B cell (primary cell): ENCODE data around the gene HACE1. TPM values are rescaled to one million over a fixed set of nuclear protein-coding genes. Genes with fewer than 3 reads are reported as not detected.

Experiments used
- ATAC-seq: fragments of 200-7000 bp; cut with Tn5 transposase; one replicate; pipeline ENCODE4 v1.10.0; 2021; ENCODE audit warnings: low read depth, mild to moderate bottlenecking, moderate number of reproducible peaks, moderate library complexity
- CTCF ChIA-PET: fragments of 350-600 bp; sonication (Branson Sonifier 250); formaldehyde crosslinking; loops from one replicate; lab custom pipeline; 2021; ENCODE audit warnings: antibody characterized with exemption, inconsistent platforms; lab: Charles Lee
- POLR2A ChIA-PET: fragments of 350-600 bp; sonication (Branson Sonifier 250); formaldehyde crosslinking; loops from one replicate; lab custom pipeline; 2021; ENCODE audit warnings: antibody characterized with exemption; lab: Charles Lee
- DNase-seq: peaks from one replicate; pipeline ENCODE4 v3.0.0; 2013
- H2AFZ ChIP-seq: 2 replicates; pipeline ENCODE4 v1.6.1; 2012; ENCODE audit warnings: mild to moderate bottlenecking, low read depth, low read length; ENCODE audit not compliant: insufficient read depth, poor library complexity, severe bottlenecking
- H3K27ac ChIP-seq, 2 donors: 1 replicate in 1 of 2; 2 replicates in 1 of 2; pipeline ENCODE4 v1.5.1; 2012 to 2013; ENCODE audit warnings: low read length in 2 of 2, mild to moderate bottlenecking in 2 of 2, moderate library complexity in 1 of 2
- H3K27me3 ChIP-seq, 4 experiments: fragments of 200-600 bp in 1 of 4; sonication (generic) in 1 of 4; replicated peaks in 1 of 4; 1 replicate in 2 of 4; 2 replicates in 2 of 4; pipeline versions ENCODE4 v1.6.1 to v1.7.0; 2013 to 2016; ENCODE audit warnings: low read length in 3 of 4, mild to moderate bottlenecking in 2 of 4, mixed read lengths in 1 of 4, moderate library complexity in 1 of 4; ENCODE audit not compliant: insufficient read depth in 4 of 4, control insufficient read depth in 3 of 4; ENCODE audit errors: control extremely low read depth in 1 of 4
- H3K36me3 ChIP-seq, 2 experiments: replicated peaks in 1 of 2; 1 replicate in 1 of 2; 2 replicates in 1 of 2; pipeline versions ENCODE4 v1.6.1 to v1.7.1; 2013; ENCODE audit warnings: low read length in 1 of 2; ENCODE audit not compliant: insufficient read depth in 2 of 2, control insufficient read depth in 1 of 2; ENCODE audit errors: control extremely low read depth in 1 of 2, extremely low read depth in 1 of 2
- H3K4me1 ChIP-seq, 2 donors: fragments of 200-600 bp in 1 of 2; sonication (generic) in 1 of 2; 1 replicate in 1 of 2; 2 replicates in 1 of 2; pipeline versions ENCODE4 v1.5.1 to v1.6.1; 2013 to 2017; ENCODE audit warnings: low read length in 2 of 2; ENCODE audit not compliant: control insufficient read depth in 2 of 2, insufficient read depth in 2 of 2
- H3K4me2 ChIP-seq: replicated peaks from 2 replicates; pipeline ENCODE3; 2012; ENCODE audit warnings: mild to moderate bottlenecking, low read depth, low read length; ENCODE audit not compliant: poor library complexity, severe bottlenecking
- H3K4me3 ChIP-seq, 5 experiments: fragments of 200-600 bp in 1 of 5; sonication (generic) in 1 of 5; 1 replicate in 3 of 5; 2 replicates in 2 of 5; pipeline versions ENCODE4 v1.5.1 to v1.7.0; 2011 to 2016; ENCODE audit warnings: low read length in 4 of 5, mild to moderate bottlenecking in 4 of 5, low read depth in 2 of 5, control low read depth in 1 of 5, moderate library complexity in 1 of 5; ENCODE audit not compliant: insufficient read depth in 1 of 5; ENCODE audit errors: control extremely low read depth in 1 of 5, extremely low read depth in 1 of 5
- H3K79me2 ChIP-seq: fragments of 200-600 bp; sonication (generic); one replicate; pipeline ENCODE4 v1.6.0; 2016; ENCODE audit warnings: low read length; ENCODE audit not compliant: control insufficient read depth, insufficient read depth
- H3K9ac ChIP-seq: fragments of 200-600 bp; sonication (generic); 2 replicates; pipeline ENCODE4 v1.6.1; 2017; ENCODE audit warnings: mild to moderate bottlenecking, low read length, moderate library complexity
- H3K9me3 ChIP-seq, 3 donors: one replicate each; pipeline versions ENCODE4 v1.6.1 to v1.7.1; 2013; ENCODE audit warnings: low read length in 2 of 3; ENCODE audit not compliant: control insufficient read depth in 2 of 3, insufficient read depth in 1 of 3; ENCODE audit errors: control extremely low read depth in 1 of 3
- H4K20me1 ChIP-seq: 2 replicates; pipeline ENCODE4 v1.6.0; 2012; ENCODE audit warnings: mild to moderate bottlenecking, low read length; ENCODE audit not compliant: insufficient read depth, control insufficient read depth, poor library complexity, severe bottlenecking
- H3K27ac Mint-ChIP-seq: one replicate; pipeline ENCODE4 v1.8.0; 2021; ENCODE audit warnings: mixed read lengths
- H3K27me3 Mint-ChIP-seq: one replicate; pipeline ENCODE4 v1.8.0; 2021; ENCODE audit warnings: mixed read lengths
- H3K4me1 Mint-ChIP-seq: one replicate; pipeline ENCODE4 v1.8.0; 2021; ENCODE audit warnings: mixed read lengths
- H3K4me3 Mint-ChIP-seq: one replicate; pipeline ENCODE4 v1.8.0; 2021; ENCODE audit warnings: mixed read lengths
- H3K9me3 Mint-ChIP-seq: one replicate; pipeline ENCODE4 v1.8.0; 2022; ENCODE audit warnings: mixed read lengths; ENCODE audit not compliant: insufficient read depth
- CTCF ChIP-seq: fragments of 200-600 bp; IDR thresholded peaks from one replicate; pipeline ENCODE4 v1.8.0; 2022; ENCODE audit warnings: antibody characterized with exemption, mild to moderate bottlenecking
- EZH2 ChIP-seq: IDR thresholded peaks from 2 replicates; pipeline ENCODE4 v1.6.1; 2012; ENCODE audit warnings: borderline replicate concordance, low read depth, mild to moderate bottlenecking, moderate library complexity, low read length; ENCODE audit not compliant: insufficient read depth, poor library complexity, severe bottlenecking
- WGBS: methylation state at CpG from one replicate; pipeline ENCODE4 v1.1.5; 2013; ENCODE audit warnings: missing lambda C conversion rate; ENCODE audit not compliant: insufficient coverage; 5-methylcytosine and 5-hydroxymethylcytosine counted together
- intact Hi-C: fragments of 100-400 bp; cut with micrococcal nuclease; formaldehyde crosslinking; loops from one replicate; pipeline ENCODE4 v1.10.0; 2022
- polyA plus RNA-seq: library from polyadenylated mRNA; depleted of rRNA; stranded (reverse); fragments of >200 nt; gene quantifications from 2 replicates; pipeline ENCODE4 v1.2.3, GENCODE V29; 2012
- total RNA-seq, 2 donors: library from RNA; stranded (reverse); fragments of 120-200 nt in 1 of 2; gene quantifications; 1 replicate in 1 of 2; 2 replicates in 1 of 2; pipeline versions ENCODE4 v1.2.3 to v1.2.4, GENCODE V29; 2013 to 2022

HACE1 gene
- total and polyA plus RNA-seq, 2 donors (not counting 1 experiment from before 2014, with no cell fraction given) = 7.5 to 19.2 TPM

- TF ChIP-seq CTCF (no peak), EZH2 (no peak)
- Histone ChIP-seq H3K4me2 (no peak overlapping the region), H3K9me3 (no peaks in the 10 kb centered on the region), H4K20me1 (no peaks in the 10 kb centered on the region), H3K79me2 (no peaks in the 10 kb centered on the region), H3K27ac (no peak overlapping the region), H3K27me3 (no peaks in the 10 kb centered on the region), H3K4me3 (no peak overlapping the region), H2AFZ (no peak overlapping the region), H3K36me3 (peaks cover 0 to 1% of the 10 kb centered on the region in 2 experiments), H3K9ac (no peak overlapping the region), H3K4me1 (no peaks in the 10 kb centered on the region)
- no peaks in the 10 kb centered on the region for H3K4me1 Mint-ChIP-seq
- no CpG with 5 or more reads among the region's 2 CpGs for WGBS
- intact Hi-C loops = no loop called here
- no peak overlapping the region for H3K27ac Mint-ChIP-seq
- H3K27me3 Mint-ChIP-seq = no peaks in the 10 kb centered on the region
- POLR2A ChIA-PET = no interaction called here
- DNase-seq (no peak), ATAC-seq (no peak)
- no peaks in the 10 kb centered on the region for H3K9me3 Mint-ChIP-seq
- H3K4me3 Mint-ChIP-seq = no peak overlapping the region
- CTCF ChIA-PET = no interaction called here
These were observed 129.3 kb downstream of the HACE1 start for GRCh38 chr6:104730450-104730849.

GRCh38 chr6:104729433-104729832 lies 130.3 kb downstream of the HACE1 start:
- Histone ChIP-seq H3K4me1 (no peaks in the 10 kb centered on the region), H3K79me2 (no peaks in the 10 kb centered on the region), H3K27me3 (no peaks in the 10 kb centered on the region), H3K27ac (no peak overlapping the region), H3K4me3 (no peak overlapping the region), H3K9me3 (no peaks in the 10 kb centered on the region), H2AFZ (no peak overlapping the region), H4K20me1 (no peaks in the 10 kb centered on the region), H3K9ac (no peak overlapping the region), H3K36me3 (peaks cover 0 to 1% of the 10 kb centered on the region in 2 experiments), H3K4me2 (no peak overlapping the region)
- no peak overlapping the region for H3K27ac Mint-ChIP-seq
- CTCF ChIA-PET = no interaction called here
- H3K4me1 Mint-ChIP-seq = no peaks in the 10 kb centered on the region
- TF ChIP-seq EZH2 (no peak), CTCF (no peak)
- POLR2A ChIA-PET = no interaction called here
- ATAC-seq (no peak), DNase-seq (no peak)
- no peaks in the 10 kb centered on the region for H3K9me3 Mint-ChIP-seq
- H3K4me3 Mint-ChIP-seq = no peak overlapping the region
- intact Hi-C loops = no loop called here
- H3K27me3 Mint-ChIP-seq = no peaks in the 10 kb centered on the region
